Gastroesophageal sphincter (tissue), 4 donors: ENCODE measurements around the gene FBXL4. TPM values are rescaled to one million over a fixed set of nuclear protein-coding genes. Genes with fewer than 3 reads are reported as not detected.
A peak's percentile ranks its signal among the peaks of the same experiment; 100 is the strongest.

Experiments
- ATAC-seq: fragments of 150-250 bp; one replicate; pipeline ENCODE4 v1.9.1; 2016; ENCODE audit warnings: mild to moderate bottlenecking, moderate library complexity
- H3K27ac ChIP-seq, 4 donors: fragments of 200-600 bp; sonication (generic) in 3 of 4; 1 replicate in 3 of 4; 2 replicates in 1 of 4; pipeline ENCODE4 v1.5.1; 2016 to 2019
- H3K27me3 ChIP-seq: fragments of 200-600 bp; sonication (generic); one replicate; pipeline ENCODE4 v1.5.1; 2019
- H3K36me3 ChIP-seq, 2 donors: fragments of 200-600 bp; sonication (generic); one replicate each; pipeline ENCODE4 v1.5.1; 2019; ENCODE audit warnings: control low read depth in 1 of 2
- H3K4me1 ChIP-seq, 3 donors: fragments of 200-600 bp; sonication (generic); 1 replicate in 2 of 3; 2 replicates in 1 of 3; pipeline ENCODE4 v1.5.1; 2016 to 2019; ENCODE audit warnings: control low read depth in 2 of 3
- H3K4me3 ChIP-seq, 2 donors: fragments of 200-600 bp; sonication (generic); one replicate each; pipeline ENCODE4 v1.5.1; 2019; ENCODE audit warnings: mild to moderate bottlenecking in 1 of 2, moderate library complexity in 1 of 2
- H3K9me3 ChIP-seq, 3 donors: fragments of 200-600 bp; sonication (generic); one replicate each; pipeline ENCODE4 v1.5.1; 2017 to 2019; ENCODE audit warnings: control low read depth in 2 of 3
- EP300 ChIP-seq: sonication (generic); formaldehyde crosslinking; IDR thresholded peaks from one replicate; pipeline ENCODE4 v1.6.1; 2017; ENCODE audit warnings: antibody characterized with exemption, mild to moderate bottlenecking
- POLR2A ChIP-seq, 2 donors: fragments of 450-650 bp; IDR thresholded peaks; one replicate each; pipeline ENCODE4 v1.6.1; 2017; ENCODE audit warnings: antibody characterized with exemption in 2 of 2, mild to moderate bottlenecking in 2 of 2, moderate library complexity in 1 of 2
- POLR2AphosphoS5 ChIP-seq: sonication (generic); formaldehyde crosslinking; IDR thresholded peaks from one replicate; pipeline ENCODE4 v1.6.1; 2017; ENCODE audit warnings: antibody characterized with exemption
- WGBS, 2 donors: methylation state at CpG; one replicate each; pipeline ENCODE4 v1.1.5; 2018; ENCODE audit warnings: low coverage in 1 of 2; 5-methylcytosine and 5-hydroxymethylcytosine counted together
- total RNA-seq, 4 donors: library from RNA; depleted of rRNA; stranded (reverse); fragments of >200 nt; gene quantifications; one replicate each; pipeline ENCODE4 v1.1.0, GENCODE V29; 2016
- TF ChIP-seq, protein P1 (sequence below), 4 experiments: fragments of 200-600 bp in 2 of 4; fragments of 450-650 bp in 2 of 4; sonication (generic) in 1 of 4; IDR thresholded peaks; one replicate each; pipeline ENCODE4 v1.5.1; 2017 to 2019; ENCODE audit warnings: antibody characterized with exemption in 4 of 4, mild to moderate bottlenecking in 2 of 4, moderate library complexity in 2 of 4

FBXL4 gene
- total RNA-seq, 4 donors from 2014 or later: 15.6 to 21.9 (median 18.8) TPM

DNA sequence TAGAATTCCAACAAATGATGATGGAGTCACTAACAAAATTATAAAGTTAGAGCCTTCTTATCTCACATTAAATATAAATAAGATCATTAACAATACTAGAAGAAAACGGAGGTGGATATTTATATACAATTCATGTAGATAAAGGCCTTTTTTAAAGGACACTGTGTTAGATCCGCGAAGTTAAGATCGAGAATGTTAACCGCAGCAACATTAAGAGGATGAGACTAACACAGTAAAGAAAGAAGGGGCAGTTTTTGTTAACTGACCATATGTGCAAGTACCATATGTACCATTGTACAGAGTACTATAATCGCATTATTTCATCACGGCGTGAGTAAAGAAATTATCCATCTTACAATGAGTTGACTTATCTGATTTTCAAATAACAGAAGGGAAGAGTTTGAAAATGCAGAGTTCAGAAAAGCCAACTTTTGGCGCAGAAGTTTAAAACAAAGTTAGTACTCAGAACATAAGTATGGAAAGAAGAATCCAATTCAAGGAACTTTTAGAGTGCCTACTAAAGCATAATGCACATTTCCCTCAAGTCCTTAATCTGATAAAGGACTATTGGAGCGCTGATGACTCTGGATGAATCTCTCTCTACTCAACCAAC lies 1.4 kb downstream of the FBXL4 start:
- WGBS, 2 donors: 75 to 84% methylated on average over 10 of the region's 10 CpGs
- Histone ChIP-seq H3K27ac (peak overlapping the region in 2 of 4 donors; percentile 90 to 94), H3K36me3 (no peaks in the 10 kb centered on the region), H3K4me1 (peaks cover 0 to 26% (median 6%) of the 10 kb centered on the region in 3 donors), H3K27me3 (no peaks in the 10 kb centered on the region), H3K4me3 (peak overlapping the region; percentile 68 to 86), H3K9me3 (no peaks in the 10 kb centered on the region)
- no peak for ATAC-seq
- TF ChIP-seq POLR2AphosphoS5: no peak
- no peak for TF ChIP-seq POLR2A (IDR thresholded peaks at IDR 0.05)
- TF ChIP-seq EP300: no peak
- TF ChIP-seq, protein P1, sequence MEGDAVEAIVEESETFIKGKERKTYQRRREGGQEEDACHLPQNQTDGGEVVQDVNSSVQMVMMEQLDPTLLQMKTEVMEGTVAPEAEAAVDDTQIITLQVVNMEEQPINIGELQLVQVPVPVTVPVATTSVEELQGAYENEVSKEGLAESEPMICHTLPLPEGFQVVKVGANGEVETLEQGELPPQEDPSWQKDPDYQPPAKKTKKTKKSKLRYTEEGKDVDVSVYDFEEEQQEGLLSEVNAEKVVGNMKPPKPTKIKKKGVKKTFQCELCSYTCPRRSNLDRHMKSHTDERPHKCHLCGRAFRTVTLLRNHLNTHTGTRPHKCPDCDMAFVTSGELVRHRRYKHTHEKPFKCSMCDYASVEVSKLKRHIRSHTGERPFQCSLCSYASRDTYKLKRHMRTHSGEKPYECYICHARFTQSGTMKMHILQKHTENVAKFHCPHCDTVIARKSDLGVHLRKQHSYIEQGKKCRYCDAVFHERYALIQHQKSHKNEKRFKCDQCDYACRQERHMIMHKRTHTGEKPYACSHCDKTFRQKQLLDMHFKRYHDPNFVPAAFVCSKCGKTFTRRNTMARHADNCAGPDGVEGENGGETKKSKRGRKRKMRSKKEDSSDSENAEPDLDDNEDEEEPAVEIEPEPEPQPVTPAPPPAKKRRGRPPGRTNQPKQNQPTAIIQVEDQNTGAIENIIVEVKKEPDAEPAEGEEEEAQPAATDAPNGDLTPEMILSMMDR (IDR thresholded peaks at IDR 0.05): no peak

DNA sequence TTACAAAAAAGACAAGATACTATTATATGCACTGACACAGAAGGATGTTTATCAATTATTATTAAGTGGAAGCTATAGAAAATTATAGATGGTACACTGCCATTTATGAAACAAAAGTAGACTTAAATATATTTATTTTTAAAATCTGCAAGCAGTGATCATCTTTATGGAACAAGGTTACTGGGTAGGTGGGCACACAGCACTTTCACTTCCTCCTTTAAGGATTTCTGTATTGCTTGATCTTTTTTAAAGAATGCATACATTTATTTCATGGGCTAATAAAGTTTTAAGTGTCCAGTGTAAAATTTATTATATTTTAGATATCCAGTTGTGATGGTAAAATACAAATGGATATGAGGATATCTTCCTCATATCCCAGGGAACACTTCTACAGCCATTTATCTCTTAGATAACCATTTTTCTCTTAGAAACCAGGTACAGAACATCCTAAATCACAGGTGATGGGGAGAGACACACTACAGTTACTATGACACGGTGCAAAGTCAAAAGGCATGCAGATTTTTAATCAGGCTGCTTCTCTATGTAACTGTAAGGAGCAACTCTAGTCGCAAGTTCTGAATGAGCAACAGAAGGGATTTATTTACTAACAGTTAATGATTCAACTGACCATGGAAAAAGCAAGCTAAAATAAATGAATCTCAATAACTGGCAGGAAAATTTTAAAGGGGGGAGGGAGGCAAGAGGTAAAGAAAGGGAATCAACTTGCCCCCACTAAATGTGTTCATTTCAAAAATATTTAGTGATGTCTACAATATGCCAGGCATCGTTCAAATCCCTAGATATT lies 2.2 kb downstream of the FBXL4 start:
- H3K36me3 ChIP-seq: no peaks in the 10 kb centered on the region
- no peak overlapping the region for H3K4me3 ChIP-seq
- H3K9me3 ChIP-seq: peaks cover 0 to 1% (median 0%) of the 10 kb centered on the region in 3 donors
- no peak for TF ChIP-seq POLR2AphosphoS5
- TF ChIP-seq POLR2A (IDR thresholded peaks at IDR 0.05): no peak
- TF ChIP-seq EP300: no peak
- TF ChIP-seq, protein P1 (IDR thresholded peaks at IDR 0.05): no peak
- no peak overlapping the region for H3K27ac ChIP-seq
- 58 to 60% methylated on average over 3 of the region's 3 CpGs for WGBS, 2 donors
- ATAC-seq: no peak
- peaks cover 0 to 26% (median 6%) of the 10 kb centered on the region in 3 donors for H3K4me1 ChIP-seq
- H3K27me3 ChIP-seq: no peaks in the 10 kb centered on the region

DNA sequence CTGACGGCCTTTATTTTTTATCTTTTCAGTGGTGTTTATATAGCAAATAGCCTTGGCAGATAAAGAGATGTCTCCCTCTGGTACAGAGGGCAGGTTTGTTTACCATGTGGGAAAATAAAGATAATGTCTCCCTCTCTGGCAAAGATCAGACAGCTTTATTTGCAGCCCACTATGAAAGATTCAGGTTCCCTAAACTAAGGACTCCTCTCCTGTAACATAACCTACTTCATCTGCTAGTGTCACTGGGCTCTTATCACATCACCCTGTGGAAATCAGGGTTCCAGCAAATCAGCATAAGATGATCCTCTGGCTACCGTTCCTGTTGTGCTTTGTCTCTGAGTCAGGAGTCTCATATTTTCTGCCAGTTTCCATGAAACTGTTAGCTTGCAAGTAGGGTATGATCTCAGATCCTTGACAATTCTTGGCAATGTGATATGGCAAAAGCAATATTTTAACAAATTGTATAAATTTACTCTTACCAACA lies 3.1 kb downstream of the FBXL4 start:
- TF ChIP-seq, protein P1 (IDR thresholded peaks at IDR 0.05): no peak
- TF ChIP-seq POLR2AphosphoS5 (no peak), POLR2A (IDR thresholded peaks at IDR 0.05) (no peak), EP300 (no peak)
- Histone ChIP-seq H3K36me3 (no peaks in the 10 kb centered on the region), H3K27ac (no peak overlapping the region), H3K4me1 (peaks cover 0 to 26% (median 6%) of the 10 kb centered on the region in 3 donors), H3K4me3 (no peak overlapping the region), H3K27me3 (no peaks in the 10 kb centered on the region), H3K9me3 (peaks cover 0 to 10% (median 4%) of the 10 kb centered on the region in 3 donors)
- 58 to 75% methylated on average over 2 of the region's 2 CpGs for WGBS, 2 donors
- no peak for ATAC-seq

DNA sequence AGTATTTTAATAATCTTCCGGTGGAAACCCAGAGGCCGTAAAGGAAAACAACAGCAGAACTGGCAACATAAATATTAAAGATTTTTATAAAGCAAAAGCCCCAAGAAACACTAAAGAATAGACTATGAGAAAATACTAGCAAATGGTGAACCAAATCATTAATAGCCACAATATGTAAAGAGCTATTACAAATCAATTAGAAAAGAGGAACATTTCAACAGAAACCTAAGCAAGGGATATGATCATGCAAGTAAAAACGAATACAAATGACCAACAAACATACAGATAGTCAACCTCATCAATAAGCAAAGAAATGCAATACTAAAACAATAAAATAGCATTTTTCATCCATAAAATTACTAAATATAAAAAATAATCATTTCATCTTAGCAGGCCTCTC lies 3.6 kb downstream of the FBXL4 start:
- no peak for ATAC-seq
- Histone ChIP-seq H3K9me3 (peaks cover 0 to 15% (median 4%) of the 10 kb centered on the region in 3 donors), H3K27ac (no peak overlapping the region), H3K36me3 (no peaks in the 10 kb centered on the region), H3K27me3 (no peaks in the 10 kb centered on the region), H3K4me3 (no peak overlapping the region), H3K4me1 (peaks cover 0 to 26% (median 6%) of the 10 kb centered on the region in 3 donors)
- 92 to 96% methylated on average over 2 to 3 of the region's 3 CpGs for WGBS, 2 donors
- no peak for TF ChIP-seq EP300
- TF ChIP-seq POLR2A (IDR thresholded peaks at IDR 0.05): no peak
- TF ChIP-seq, protein P1 (IDR thresholded peaks at IDR 0.05): no peak
- no peak for TF ChIP-seq POLR2AphosphoS5
